ENCODE data around the gene VPS13C.
"Not testable (repeated sequence)": the region's sequence is repeated elsewhere in the genome, so short reads cannot be mapped to it uniquely, and the experiment has no call there.

Gene VPS13C

GRCh38 chr15:62075595-62076277 lies 15.5 kb upstream of the VPS13C start:
- no peak for DNase-seq (ENCODE audit: low spot score)

GRCh38 chr15:62071711-62072308 lies 11.6 kb upstream of the VPS13C start:
- DNase-seq (ENCODE audit: low spot score) = peak; percentile 56

GRCh38 chr15:62069551-62069950 lies 9.3 kb upstream of the VPS13C start:
- DNase-seq (ENCODE audit: low spot score) = no peak

GRCh38 chr15:62068810-62069167 lies 8.5 kb upstream of the VPS13C start:
- no peak for DNase-seq (ENCODE audit: low spot score)

- no peak for DNase-seq (ENCODE audit: low spot score)
Observed at GRCh38 chr15:62068071-62068809, 8.0 kb upstream of the VPS13C start.

- no peak for DNase-seq (ENCODE audit: low spot score)
Observed at GRCh38 chr15:62067448-62068044, 7.3 kb upstream of the VPS13C start.

GRCh38 chr15:62066663-62067447 lies 6.6 kb upstream of the VPS13C start, which contains the start of gene C2CD4A:
Gene C2CD4A (plus strand): TSS chr15:62066977. CDS start chr15:62067614, 637 bp downstream.
- DNase-seq (ENCODE audit: low spot score) = no peak

- DNase-seq (ENCODE audit: low spot score) = no peak
Observed at GRCh38 chr15:62063825-62064635, 3.8 kb upstream of the VPS13C start.

- no peak for DNase-seq (ENCODE audit: low spot score)
Observed at GRCh38 chr15:62060896-62061280, 641 bp upstream of the VPS13C start.

- peak; percentile 22 for DNase-seq (ENCODE audit: low spot score)
Observed at GRCh38 chr15:62059816-62060112, 483 bp downstream of the VPS13C start.

GRCh38 chr15:62059108-62059815 lies 985 bp downstream of the VPS13C start:
- DNase-seq (ENCODE audit: low spot score) = peak; percentile 12

GRCh38 chr15:62058327-62059028 lies 1.8 kb downstream of the VPS13C start:
- no peak for DNase-seq (ENCODE audit: low spot score)

GRCh38 chr15:62057341-62057980 lies 2.8 kb downstream of the VPS13C start:
- no peak for DNase-seq (ENCODE audit: low spot score)

GRCh38 chr15:62054979-62055378 lies 5.3 kb downstream of the VPS13C start:
- no peak for DNase-seq (ENCODE audit: low spot score)

- no peak for DNase-seq (ENCODE audit: low spot score)
Observed at GRCh38 chr15:62053439-62054085, 6.7 kb downstream of the VPS13C start.

- no peak for DNase-seq (ENCODE audit: low spot score)
Observed at GRCh38 chr15:62052713-62053112, 7.5 kb downstream of the VPS13C start.

GRCh38 chr15:62051166-62051565 lies 9.1 kb downstream of the VPS13C start:
- DNase-seq (ENCODE audit: low spot score) = no peak

- no peak for DNase-seq (ENCODE audit: low spot score)
Observed at GRCh38 chr15:62050115-62050514, 10.1 kb downstream of the VPS13C start.

- DNase-seq (ENCODE audit: low spot score) = not testable (repeated sequence)
Observed at GRCh38 chr15:62048254-62048653, 12.0 kb downstream of the VPS13C start.

Data from hematopoietic multipotent progenitor cell treated with erythropoietin and hydrocortisone succinate and interleukin-3 and kit ligand, for 17 days (in vitro differentiated cells).